Peyer's patch (tissue), 4 donors: Measurements from ENCODE around the gene PRKAR1B.

Experiments used
- POLR2A ChIP-seq, 2 donors: fragments of 450-650 bp; IDR thresholded peaks; one replicate each; pipeline ENCODE4 v1.5.1; 2017; ENCODE audit warnings: antibody characterized with exemption in 2 of 2, mild to moderate bottlenecking in 2 of 2, moderate library complexity in 2 of 2
- TF ChIP-seq, protein P1 (sequence below), 6 experiments: fragments of 450-650 bp in 4 of 6; fragments of 200-600 bp in 2 of 6; sonication (generic) in 1 of 6; IDR thresholded peaks; one replicate each; pipeline ENCODE4 v1.5.1; 2017 to 2019; ENCODE audit warnings: antibody characterized with exemption in 6 of 6, mild to moderate bottlenecking in 3 of 6, moderate library complexity in 1 of 6

DNA sequence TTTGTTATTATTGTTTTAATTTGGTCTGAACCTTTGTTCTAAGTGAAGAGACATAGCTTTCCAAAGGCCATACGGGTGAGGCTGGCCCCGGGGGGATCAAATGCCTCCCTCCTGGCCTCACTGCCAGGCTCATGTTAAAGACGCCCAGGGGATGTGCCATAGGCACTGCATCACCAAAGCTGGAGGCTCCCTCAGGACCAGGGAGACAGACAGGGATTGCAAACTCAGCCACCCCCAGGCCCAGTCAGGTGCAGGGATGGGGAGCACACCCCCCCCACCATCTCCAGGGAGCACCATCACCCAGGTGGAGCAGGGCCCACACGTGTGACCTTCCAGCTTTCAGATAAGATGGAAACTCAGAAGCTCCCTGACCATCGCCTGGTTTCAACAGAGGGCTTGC, 96.5 kb downstream of the PRKAR1B start:
- TF ChIP-seq POLR2A (IDR thresholded peaks at IDR 0.05), result no peak
- TF ChIP-seq, protein P1, sequence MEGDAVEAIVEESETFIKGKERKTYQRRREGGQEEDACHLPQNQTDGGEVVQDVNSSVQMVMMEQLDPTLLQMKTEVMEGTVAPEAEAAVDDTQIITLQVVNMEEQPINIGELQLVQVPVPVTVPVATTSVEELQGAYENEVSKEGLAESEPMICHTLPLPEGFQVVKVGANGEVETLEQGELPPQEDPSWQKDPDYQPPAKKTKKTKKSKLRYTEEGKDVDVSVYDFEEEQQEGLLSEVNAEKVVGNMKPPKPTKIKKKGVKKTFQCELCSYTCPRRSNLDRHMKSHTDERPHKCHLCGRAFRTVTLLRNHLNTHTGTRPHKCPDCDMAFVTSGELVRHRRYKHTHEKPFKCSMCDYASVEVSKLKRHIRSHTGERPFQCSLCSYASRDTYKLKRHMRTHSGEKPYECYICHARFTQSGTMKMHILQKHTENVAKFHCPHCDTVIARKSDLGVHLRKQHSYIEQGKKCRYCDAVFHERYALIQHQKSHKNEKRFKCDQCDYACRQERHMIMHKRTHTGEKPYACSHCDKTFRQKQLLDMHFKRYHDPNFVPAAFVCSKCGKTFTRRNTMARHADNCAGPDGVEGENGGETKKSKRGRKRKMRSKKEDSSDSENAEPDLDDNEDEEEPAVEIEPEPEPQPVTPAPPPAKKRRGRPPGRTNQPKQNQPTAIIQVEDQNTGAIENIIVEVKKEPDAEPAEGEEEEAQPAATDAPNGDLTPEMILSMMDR (IDR thresholded peaks at IDR 0.05), result no peak
